ENCODE data around the gene RILPL2. TPM values are rescaled to one million over a fixed set of nuclear protein-coding genes. Genes with fewer than 3 reads are reported as not detected.
"Not testable (repeated sequence)": the region's sequence is repeated elsewhere in the genome, so short reads cannot be mapped to it uniquely, and the experiment has no call there.

Gene RILPL2
- total RNA-seq, 2 donors from 2014 or later: 3.1 to 4.6 TPM

DNA sequence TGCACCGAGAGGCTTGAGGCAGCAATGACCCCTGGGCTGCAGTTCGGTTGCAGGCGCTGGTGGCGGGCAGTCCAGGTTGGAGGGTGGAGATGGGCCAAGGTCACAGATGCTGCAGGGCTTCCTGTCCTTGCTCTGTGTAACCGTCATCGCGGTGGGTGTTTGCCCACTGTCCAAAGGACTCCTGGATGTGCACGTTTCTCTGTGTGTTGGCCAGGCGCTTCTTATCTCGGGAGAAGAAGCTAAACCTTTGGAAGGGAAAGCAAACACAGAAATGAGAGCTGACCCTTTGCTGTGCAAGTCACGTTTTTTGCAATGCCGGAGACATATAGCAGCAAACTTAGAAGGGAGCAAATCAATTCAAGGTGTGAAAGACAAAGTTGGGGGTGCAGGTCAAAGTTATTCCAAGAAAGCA lies 36.0 kb upstream of the RILPL2 start:
- Histone ChIP-seq H3K27me3 (no peaks in the 10 kb centered on the region), H3K4me3 (no peak overlapping the region), H3K4me1 (peaks cover 0 to 38% of the 10 kb centered on the region in 2 donors), H3K27ac (peak overlapping the region; percentile 74 to 92), H3K9me3 (no peaks in the 10 kb centered on the region), H3K36me3 (peaks cover 44% of the 10 kb centered on the region)
- TF ChIP-seq, protein P1, sequence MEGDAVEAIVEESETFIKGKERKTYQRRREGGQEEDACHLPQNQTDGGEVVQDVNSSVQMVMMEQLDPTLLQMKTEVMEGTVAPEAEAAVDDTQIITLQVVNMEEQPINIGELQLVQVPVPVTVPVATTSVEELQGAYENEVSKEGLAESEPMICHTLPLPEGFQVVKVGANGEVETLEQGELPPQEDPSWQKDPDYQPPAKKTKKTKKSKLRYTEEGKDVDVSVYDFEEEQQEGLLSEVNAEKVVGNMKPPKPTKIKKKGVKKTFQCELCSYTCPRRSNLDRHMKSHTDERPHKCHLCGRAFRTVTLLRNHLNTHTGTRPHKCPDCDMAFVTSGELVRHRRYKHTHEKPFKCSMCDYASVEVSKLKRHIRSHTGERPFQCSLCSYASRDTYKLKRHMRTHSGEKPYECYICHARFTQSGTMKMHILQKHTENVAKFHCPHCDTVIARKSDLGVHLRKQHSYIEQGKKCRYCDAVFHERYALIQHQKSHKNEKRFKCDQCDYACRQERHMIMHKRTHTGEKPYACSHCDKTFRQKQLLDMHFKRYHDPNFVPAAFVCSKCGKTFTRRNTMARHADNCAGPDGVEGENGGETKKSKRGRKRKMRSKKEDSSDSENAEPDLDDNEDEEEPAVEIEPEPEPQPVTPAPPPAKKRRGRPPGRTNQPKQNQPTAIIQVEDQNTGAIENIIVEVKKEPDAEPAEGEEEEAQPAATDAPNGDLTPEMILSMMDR (IDR thresholded peaks at IDR 0.05): no peak
- DNase-seq (ENCODE audit: low spot score): no peak

- TF ChIP-seq, protein P1 (IDR thresholded peaks at IDR 0.05): no peak
- H3K4me3 ChIP-seq: no peak overlapping the region
- H3K27me3 ChIP-seq: no peaks in the 10 kb centered on the region
- DNase-seq (ENCODE audit: low spot score): no peak
- peak overlapping the region; percentile 74 to 92 for H3K27ac ChIP-seq
- peaks cover 0 to 47% of the 10 kb centered on the region in 2 donors for H3K4me1 ChIP-seq
- no peaks in the 10 kb centered on the region for H3K9me3 ChIP-seq
- peaks cover 37% of the 10 kb centered on the region for H3K36me3 ChIP-seq
These were observed 35.0 kb upstream of the RILPL2 start for GRCh38 chr12:123471374-123472068.

- H3K27ac ChIP-seq: peak overlapping the region; percentile 74 to 92
These were observed 33.5 kb upstream of the RILPL2 start for GRCh38 chr12:123469978-123470377.

DNA sequence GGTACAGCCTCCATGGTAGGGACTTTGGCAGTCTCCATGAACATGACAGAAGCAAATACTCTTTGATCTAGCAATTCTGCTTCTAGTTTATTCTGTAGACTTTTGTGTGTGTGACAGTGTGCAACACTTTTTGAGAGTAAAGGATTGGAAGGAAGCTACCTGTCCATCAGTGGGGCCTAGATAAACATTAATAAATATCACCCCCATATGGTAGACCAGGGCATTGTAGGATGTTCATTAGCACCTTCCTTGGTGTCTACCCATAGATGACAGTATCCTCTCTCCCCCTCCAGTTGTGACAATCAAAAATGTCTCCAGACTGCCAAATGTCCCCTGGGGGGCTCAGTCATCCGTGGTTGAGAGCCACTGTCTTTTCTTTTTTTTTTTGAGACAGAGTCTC lies 32.3 kb upstream of the RILPL2 start:
- Histone ChIP-seq H3K36me3 (peaks cover 47% of the 10 kb centered on the region), H3K27me3 (no peaks in the 10 kb centered on the region), H3K9me3 (no peaks in the 10 kb centered on the region), H3K4me3 (no peak overlapping the region), H3K27ac (no peak overlapping the region), H3K4me1 (peaks cover 0 to 37% of the 10 kb centered on the region in 2 donors)
- DNase-seq (ENCODE audit: low spot score): no peak
- TF ChIP-seq, protein P1 (IDR thresholded peaks at IDR 0.05): peak in 1 of 2 donors; percentile 16

More at GRCh38 chr12:123469978-123470377, 33.5 kb upstream of the RILPL2 start:
- Histone ChIP-seq H3K4me1 (peaks cover 0 to 45% of the 10 kb centered on the region in 2 donors), H3K4me3 (no peak overlapping the region), H3K9me3 (no peaks in the 10 kb centered on the region), H3K27me3 (no peaks in the 10 kb centered on the region), H3K36me3 (peaks cover 43% of the 10 kb centered on the region)
- TF ChIP-seq, protein P1 (IDR thresholded peaks at IDR 0.05): no peak
- no peak for DNase-seq (ENCODE audit: low spot score)

- TF ChIP-seq, protein P1 (IDR thresholded peaks at IDR 0.05): no peak
- no peak for DNase-seq (ENCODE audit: low spot score)
- Histone ChIP-seq H3K9me3 (no peaks in the 10 kb centered on the region), H3K27me3 (no peaks in the 10 kb centered on the region), H3K4me3 (no peak overlapping the region), H3K36me3 (peaks cover 15% of the 10 kb centered on the region), H3K27ac (peak overlapping the region; percentile 15 to 42), H3K4me1 (peaks cover 0 to 18% of the 10 kb centered on the region in 2 donors)
These were observed 28.6 kb upstream of the RILPL2 start for GRCh38 chr12:123465084-123465483.

GRCh38 chr12:123463174-123463573 lies 26.7 kb upstream of the RILPL2 start:
- H3K4me1 ChIP-seq: peaks cover 0 to 28% of the 10 kb centered on the region in 2 donors
- H3K9me3 ChIP-seq; H3K27me3 ChIP-seq; DNase-seq (ENCODE audit: low spot score); H3K4me3 ChIP-seq; H3K27ac ChIP-seq: not testable (repeated sequence)
- peaks cover 13% of the 10 kb centered on the region for H3K36me3 ChIP-seq
